AG04449 (cell line): ENCODE data around the gene KEAP1.
"Not testable (repeated sequence)": the region's sequence is repeated elsewhere in the genome, so short reads cannot be mapped to it uniquely, and the experiment has no call there.

Source experiments
- CTCF ChIA-PET: fragments of 350-600 bp; formaldehyde crosslinking; extraction: SDS; loops from one replicate; lab custom pipeline; 2021; ENCODE audit warnings: antibody characterized with exemption; lab: Yijun Ruan, JAX
- POLR2A ChIA-PET: fragments of 400-600, 350-600 bp; formaldehyde crosslinking; extraction: SDS; loops from one replicate; lab custom pipeline; 2020; ENCODE audit warnings: antibody characterized with exemption, inconsistent platforms; lab: Yijun Ruan, JAX
- DNase-seq: peaks from one replicate; pipeline ENCODE4 v3.0.0-alpha.2; 2010; ENCODE audit warnings: low read depth, low spot score
- H3K4me3 ChIP-seq: 2 replicates; pipeline ENCODE4 v1.5.1; 2011; ENCODE audit warnings: low read depth, mild to moderate bottlenecking, control low read depth, low read length
- CTCF ChIP-seq: IDR thresholded peaks from one replicate; pipeline ENCODE4 v1.5.1; 2011; ENCODE audit warnings: mild to moderate bottlenecking, moderate library complexity, low read length, control low read depth, inconsistent platforms; ENCODE audit not compliant: insufficient read depth; ENCODE audit errors: missing control alignments

Gene KEAP1

GRCh38 chr19:10503002-10503789, at the start of gene KEAP1:
Gene KEAP1, minus strand, starts transcription at chr19:10503356. Its CDS starts 3,323 bp downstream, at chr19:10500033.
- peak within 1 kb of the TSS; percentile 86 for H3K4me3 ChIP-seq
- ChIA-PET POLR2A (interaction anchor here (0.6 kb wide), 1 partner anchor 29 kb away, joined by 3 read pairs; no protein-coding TSS in a partner anchor), CTCF (interaction anchor here (1.0 to 1.6 kb wide), 3 partner anchors 9 to 70 kb away, joined by 3 to 4 read pairs (median 3); no protein-coding TSS in a partner anchor)
- TF ChIP-seq CTCF, result peak; percentile 0
- DNase-seq, result no peak

- CTCF ChIA-PET, result interaction anchor here (0.6 to 3.7 kb wide), 13 partner anchors 9 to 148 kb away, joined by 3 to 21 read pairs (median 4); no protein-coding TSS in a partner anchor
- POLR2A ChIA-PET, result no interaction called here
- DNase-seq, result no peak
Observed at GRCh38 chr19:10552510-10553053, 49.4 kb upstream of the KEAP1 start.

GRCh38 chr19:10551698-10552301, 48.6 kb upstream of the KEAP1 start:
- CTCF ChIA-PET, result interaction anchor here (0.6 to 3.7 kb wide), 10 partner anchors 9 to 147 kb away, joined by 3 to 21 read pairs (median 4); no protein-coding TSS in a partner anchor
- TF ChIP-seq CTCF, result no peak
- H3K4me3 ChIP-seq, result no peak overlapping the region
- DNase-seq, result no peak
- POLR2A ChIA-PET, result interaction anchor here (0.6 kb wide), 1 partner anchor 17 kb away, joined by 5 read pairs; no protein-coding TSS in a partner anchor

More at GRCh38 chr19:10552510-10553053, 49.4 kb upstream of the KEAP1 start:
- no peak overlapping the region for H3K4me3 ChIP-seq
- TF ChIP-seq CTCF, result no peak

- not testable (repeated sequence) for DNase-seq, H3K4me3 ChIP-seq
- POLR2A ChIA-PET, result interaction anchor here (0.6 kb wide), 1 partner anchor 16 kb away, joined by 5 read pairs; no protein-coding TSS in a partner anchor
- CTCF ChIA-PET, result interaction anchor here (1.0 to 3.7 kb wide), 5 partner anchors 11 to 67 kb away, joined by 3 to 21 read pairs (median 3); no protein-coding TSS in a partner anchor
Observed at GRCh38 chr19:10551006-10551405, 47.9 kb upstream of the KEAP1 start.

- H3K4me3 ChIP-seq, result no peak overlapping the region
- no peak for DNase-seq
- ChIA-PET POLR2A (no interaction called here), CTCF (interaction anchor here (1.2 to 3.7 kb wide), 3 partner anchors 11 to 66 kb away, joined by 3 to 21 read pairs (median 14); no protein-coding TSS in a partner anchor)
- no peak for TF ChIP-seq CTCF
Observed at GRCh38 chr19:10550336-10550735, 47.2 kb upstream of the KEAP1 start.

GRCh38 chr19:10549733-10550132, 46.6 kb upstream of the KEAP1 start:
- ChIA-PET CTCF (interaction anchor here (3.7 kb wide), 1 partner anchor 12 kb away, joined by 14 read pairs; no protein-coding TSS in a partner anchor), POLR2A (no interaction called here)
- no peak overlapping the region for H3K4me3 ChIP-seq
- no peak for DNase-seq
- TF ChIP-seq CTCF, result no peak
